HG02938 (cell line): Measurements from ENCODE around the gene MGAT5B.

ENCODE experiments used
- ATAC-seq: cut with Tn5 transposase; IDR thresholded peaks from one replicate; pipeline ENCODE4 v1.9.1; 2021; ENCODE audit warnings: mild to moderate bottlenecking, moderate library complexity; ENCODE audit not compliant: unreplicated experiment

The MGAT5B gene

DNA sequence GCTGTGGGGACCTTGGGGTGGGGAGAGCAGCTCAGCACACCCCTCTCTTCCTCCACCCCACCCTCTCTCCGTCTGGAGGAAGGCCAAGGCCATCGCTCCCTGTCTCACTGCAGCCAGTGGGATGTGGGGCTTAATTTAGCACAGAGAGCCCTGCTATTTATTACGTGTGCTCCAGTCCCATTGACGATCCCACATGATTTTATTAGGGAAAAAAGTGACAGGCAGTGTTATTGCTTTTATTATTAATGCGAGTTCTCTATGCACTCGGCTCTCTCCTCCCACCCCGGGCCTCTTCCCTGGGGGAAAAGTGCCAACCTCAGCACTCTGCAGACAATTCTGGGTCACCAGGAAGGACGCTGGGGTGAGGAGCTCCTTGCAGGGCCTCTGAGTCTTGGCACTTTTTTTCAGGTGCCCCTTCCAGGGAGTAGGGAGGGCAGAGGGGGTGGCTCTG, 57.3 kb downstream of the MGAT5B start:
- no peak for ATAC-seq

DNA sequence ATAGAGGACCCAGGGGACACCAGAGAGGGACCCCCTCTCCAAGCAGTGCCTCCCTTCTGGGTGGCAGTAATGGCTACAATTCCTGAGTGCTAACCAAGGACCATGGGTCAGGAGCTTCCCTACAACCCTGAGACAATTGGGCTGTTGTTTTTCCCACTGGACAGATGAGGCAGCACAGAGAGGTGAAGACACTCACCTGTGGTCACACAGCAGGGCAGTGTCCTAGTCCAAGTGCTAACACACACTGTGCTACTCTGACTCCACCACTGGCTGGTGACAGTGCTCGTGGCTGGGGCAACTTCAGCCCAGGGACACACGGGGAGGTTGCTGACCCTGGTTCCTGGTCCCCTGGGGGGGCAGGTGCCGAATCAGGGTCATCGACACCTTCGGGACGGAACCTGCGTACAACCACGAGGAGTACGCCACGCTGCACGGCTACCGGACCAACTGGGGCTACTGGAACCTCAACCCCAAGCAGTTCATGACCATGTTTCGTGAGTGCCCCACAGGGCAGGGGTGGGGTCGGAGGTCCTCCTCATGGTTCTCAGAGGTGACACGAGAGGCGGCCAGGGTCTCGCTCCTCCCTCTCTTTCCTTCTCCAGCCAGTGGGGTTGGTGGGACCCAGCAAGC, 58.1 kb downstream of the MGAT5B start:
- ATAC-seq: no peak

DNA sequence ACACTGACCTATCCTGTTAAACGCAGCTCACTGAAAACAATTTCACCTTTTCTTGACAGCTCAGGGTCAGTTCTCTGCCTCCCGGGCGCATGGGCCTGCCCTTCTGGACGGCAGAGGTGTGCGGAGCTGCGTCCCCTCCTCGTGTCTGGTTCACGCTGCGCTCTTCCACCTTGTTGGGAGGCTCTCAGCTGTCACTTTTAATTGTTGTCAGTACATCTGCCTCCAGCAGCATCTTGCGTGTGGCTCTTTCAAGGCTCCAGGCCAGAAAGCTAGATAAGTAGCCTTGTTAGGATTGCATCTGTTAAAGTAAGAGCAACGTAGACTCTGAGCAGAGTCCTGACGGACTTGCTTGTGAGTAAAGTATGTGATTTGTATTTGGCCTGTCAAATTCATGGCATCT, 59.4 kb downstream of the MGAT5B start:
- no peak for ATAC-seq

DNA sequence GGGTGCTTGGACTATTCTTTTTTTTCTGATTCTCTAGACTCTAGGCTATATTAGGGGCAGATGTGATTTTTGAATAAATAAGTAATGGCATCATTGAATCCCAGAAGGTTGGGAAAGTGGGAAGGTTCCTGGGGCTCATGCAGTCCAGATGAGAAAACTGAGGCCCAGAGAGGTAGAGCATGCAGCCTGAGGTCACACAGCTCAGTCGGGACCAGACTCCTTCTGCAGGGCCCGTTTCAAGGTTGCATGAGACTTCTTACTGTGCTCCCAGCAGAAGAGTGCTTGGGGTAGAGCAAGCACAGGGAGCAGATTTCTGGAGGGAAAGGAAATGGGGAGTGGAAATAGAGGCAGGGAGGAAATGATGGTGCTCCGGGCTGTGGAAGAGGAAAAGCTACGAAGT, 59.8 kb downstream of the MGAT5B start:
- ATAC-seq: no peak

DNA sequence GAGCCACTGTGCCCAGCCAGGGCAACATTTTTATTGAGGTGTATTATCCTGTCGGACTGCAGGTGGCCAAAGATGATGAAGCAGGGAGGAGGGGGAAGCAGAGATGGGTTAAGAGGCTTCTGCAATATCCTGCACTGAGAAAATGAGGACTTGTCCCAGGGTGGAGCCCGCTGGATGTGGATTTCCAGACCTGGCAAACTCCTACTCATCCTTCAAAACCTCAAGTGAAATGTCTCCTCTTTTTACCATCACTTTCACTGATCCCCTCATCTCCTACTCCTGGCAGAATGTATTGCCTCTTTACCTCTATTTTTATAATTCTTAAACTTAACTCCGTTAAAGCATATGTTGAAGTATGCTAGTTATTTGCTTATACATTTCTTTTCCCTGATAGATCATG, 60.9 kb downstream of the MGAT5B start:
- ATAC-seq: no peak

DNA sequence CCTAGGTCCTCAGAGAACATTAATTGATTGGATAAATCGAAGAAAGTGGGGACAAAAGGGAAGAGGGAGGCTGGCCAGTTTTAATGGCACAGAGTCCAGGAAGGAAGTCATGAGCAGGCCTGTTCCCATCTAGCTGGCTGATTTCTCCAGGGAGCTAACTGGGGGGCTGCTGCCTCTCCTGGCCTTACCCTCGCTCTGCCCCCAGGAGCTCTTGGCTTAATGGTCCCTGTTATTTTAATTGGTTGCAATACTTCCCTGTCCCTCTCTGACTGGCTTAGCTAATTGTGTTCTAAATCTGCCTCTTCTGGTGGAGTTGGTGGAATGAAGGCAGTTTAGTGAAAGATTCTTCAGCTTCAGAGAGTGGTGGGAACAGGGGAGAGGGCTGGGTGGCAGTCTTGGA, 61.4 kb downstream of the MGAT5B start:
- ATAC-seq: no peak

DNA sequence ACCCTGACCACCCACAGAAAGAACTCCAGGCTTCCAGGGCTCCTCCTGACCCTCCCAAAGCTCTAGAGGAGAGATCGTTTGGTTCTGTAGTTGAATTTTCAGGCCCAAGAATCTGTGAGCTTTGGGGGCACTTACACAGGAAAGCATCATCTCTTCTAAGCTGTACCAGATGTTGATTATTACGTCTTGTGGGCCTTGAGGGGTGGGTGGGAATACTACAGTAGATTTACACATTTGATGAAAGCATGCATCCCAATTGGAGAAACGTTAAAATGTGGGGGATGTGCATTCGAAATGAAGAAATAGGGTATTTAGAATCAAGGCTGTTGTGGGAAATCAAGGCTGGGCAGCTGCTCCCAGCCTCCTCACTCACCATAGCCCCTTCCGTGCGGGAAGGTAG, 61.9 kb downstream of the MGAT5B start:
- no peak for ATAC-seq

DNA sequence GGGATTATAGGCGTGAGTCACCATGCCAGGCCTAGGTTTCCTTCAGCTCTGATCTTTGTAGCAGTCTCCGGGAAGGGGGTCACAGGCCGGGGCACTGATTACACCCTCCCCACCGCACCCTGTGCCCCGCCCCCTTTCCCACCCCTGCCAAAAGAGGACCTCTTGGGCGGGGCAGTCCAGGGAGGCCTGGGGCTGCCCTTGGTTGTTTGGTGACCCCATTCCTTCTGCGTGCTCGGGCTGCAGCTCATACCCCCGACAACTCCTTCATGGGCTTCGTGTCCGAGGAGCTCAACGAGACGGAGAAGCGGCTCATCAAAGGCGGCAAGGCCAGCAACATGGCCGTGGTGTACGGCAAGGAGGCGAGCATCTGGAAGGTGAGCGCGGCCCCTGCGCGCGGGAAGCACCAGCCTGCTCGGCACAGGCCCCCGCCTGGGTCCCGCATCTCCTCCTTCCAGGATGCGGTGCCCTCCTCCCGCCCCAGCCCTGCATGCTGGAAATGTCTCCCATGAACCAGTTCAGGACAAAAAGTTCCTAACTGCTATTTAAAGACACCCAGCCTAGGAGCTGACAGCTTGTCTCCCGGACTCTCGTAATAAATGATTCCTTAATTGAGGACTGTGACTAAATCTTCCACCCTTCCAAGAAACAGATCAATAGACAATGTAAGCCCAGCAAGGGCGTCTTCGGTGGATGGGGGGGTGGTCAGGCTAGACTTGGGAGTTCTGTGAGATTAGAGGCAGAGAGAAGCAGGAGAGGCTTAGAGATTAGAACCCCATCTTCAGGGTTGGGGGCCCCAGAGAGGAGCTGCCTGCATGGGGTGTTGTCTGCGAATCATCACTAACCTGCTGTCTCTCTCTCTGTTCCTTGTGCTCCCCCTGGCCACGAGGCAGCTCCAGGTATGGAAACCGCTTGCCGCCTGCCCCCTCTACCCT, 64.5 kb downstream of the MGAT5B start:
- ATAC-seq: no peak

DNA sequence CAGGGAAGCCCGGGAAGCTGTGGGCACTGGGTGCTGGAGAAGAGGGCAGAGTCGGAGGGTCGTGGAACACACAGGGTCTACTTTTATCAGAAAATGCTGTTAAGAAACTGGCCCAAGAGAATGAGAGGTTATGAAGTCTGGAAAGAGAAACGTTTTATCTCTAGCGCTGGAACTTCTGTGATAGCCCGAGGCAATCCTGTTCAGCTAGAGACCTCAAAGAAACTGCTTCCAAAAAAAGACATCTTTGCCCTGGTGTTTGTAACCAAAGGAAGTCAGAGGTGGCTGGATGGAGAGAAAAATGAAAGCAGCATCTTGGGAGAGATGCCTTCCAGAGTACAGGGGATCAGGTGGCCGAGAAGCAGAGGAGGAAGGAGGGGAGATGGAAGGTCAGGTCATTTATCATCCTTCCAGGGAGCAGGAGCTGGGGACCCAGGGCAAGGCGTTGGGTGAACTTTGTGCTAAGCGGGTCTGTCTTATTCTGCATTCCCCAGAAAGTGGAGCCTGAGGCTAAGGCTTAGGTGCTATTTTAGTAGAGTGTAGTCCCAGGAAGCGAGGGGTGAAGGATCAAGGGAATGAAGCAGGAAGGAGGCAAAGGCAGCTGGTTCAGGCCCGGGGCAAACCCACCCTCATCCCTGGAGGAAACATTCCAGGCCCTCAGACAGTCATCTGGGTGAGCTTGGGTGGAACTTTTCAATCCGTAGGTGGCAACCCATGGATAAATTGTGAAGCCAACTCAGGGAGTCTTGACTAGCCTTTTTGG, 66.5 kb downstream of the MGAT5B start:
- ATAC-seq: no peak

DNA sequence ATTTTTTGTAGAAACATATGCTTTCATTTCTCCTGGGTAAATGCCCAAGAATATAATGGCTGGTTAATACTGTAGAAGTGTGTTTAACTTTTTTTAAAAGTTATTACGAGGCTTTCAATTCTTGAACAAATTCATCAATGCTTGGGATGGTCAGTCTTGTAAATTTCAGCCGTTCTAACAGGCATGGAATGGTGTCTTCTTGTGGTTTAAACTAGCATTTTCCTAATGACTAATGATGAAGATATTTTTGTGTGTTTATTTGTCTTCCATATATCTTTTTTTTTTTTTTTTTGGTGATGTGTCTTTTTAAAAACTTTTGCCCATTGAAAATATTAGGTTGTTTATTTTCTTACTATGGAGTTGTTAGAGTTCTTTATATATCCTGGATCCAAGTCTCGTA, 67.1 kb downstream of the MGAT5B start:
- ATAC-seq: no peak

DNA sequence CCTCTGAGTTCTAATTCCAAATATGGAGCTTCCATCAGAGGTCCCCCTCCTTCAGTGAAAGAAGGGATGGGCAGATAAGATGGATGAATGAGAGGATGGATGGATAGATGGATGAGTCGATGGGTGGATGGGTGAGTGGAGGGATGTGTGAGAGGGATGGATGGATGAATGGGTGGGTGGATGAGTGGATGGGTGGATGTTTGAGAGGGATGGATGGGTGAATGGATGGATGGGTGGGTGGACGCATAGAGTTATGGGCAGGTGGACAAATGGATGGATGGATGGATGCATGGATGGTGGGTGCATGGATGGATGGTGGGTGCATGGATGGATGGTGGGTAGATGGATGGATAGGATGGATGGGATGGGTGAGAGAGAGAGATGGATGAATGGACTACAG, 69.0 kb downstream of the MGAT5B start:
- no peak for ATAC-seq

DNA sequence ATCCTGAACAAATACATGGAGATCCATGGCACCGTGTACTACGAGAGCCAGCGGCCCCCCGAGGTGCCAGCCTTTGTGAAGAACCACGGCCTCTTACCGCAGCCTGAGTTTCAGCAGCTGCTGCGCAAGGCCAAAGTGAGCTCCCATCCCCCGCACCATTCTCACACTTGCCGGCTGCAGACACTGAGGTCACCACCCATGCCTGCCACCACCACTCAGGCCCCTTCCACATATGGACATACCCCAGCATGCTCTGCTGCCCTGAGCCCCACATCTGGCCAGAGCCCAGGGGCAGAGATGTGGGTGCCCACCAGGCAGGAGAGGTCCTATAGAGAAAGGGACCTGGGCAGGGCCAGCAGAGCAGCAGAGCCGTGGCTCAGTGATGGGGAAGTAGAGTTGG, 69.8 kb downstream of the MGAT5B start:
- ATAC-seq: no peak

DNA sequence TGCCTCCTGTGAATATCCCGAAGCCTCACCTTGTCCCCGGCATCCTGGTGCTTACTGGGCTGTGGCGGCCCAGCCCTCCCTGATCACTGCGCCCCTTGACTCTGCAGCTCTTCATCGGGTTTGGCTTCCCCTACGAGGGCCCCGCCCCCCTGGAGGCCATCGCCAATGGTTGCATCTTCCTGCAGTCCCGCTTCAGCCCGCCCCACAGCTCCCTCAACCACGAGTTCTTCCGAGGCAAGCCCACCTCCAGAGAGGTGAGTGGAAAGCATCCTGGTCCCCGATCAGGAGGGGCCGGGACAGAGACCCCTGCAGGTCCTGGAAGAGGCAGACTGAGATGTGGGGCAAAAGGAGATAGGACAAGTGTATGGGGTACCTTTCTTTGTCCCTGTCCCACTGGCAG, 72.1 kb downstream of the MGAT5B start:
- no peak for ATAC-seq

DNA sequence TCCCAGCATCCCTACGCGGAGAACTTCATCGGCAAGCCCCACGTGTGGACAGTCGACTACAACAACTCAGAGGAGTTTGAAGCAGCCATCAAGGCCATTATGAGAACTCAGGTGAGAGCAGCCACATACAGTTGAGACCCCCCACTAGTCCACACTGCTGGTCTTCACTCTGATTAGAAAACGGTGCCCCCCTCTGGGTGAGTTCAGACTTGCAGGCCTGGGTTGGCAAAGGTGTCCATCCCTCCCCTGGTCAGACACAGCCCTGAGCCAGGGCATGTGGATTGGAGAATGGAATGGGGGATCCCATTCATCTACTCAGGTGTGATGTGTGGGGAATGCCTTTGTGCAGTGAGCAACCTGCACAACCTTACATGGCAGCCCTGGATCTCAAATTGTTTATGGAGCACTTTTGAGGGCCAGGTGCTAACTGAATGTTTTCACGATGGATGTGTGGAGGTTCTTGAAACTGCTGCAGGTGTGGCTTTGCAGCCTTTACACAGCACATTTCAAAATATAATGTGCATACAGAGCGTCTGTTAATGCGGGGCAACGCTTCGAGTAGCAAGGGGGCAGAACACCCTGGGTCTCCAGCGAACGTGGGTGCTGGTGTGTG, 72.6 kb downstream of the MGAT5B start:
- ATAC-seq: no peak

DNA sequence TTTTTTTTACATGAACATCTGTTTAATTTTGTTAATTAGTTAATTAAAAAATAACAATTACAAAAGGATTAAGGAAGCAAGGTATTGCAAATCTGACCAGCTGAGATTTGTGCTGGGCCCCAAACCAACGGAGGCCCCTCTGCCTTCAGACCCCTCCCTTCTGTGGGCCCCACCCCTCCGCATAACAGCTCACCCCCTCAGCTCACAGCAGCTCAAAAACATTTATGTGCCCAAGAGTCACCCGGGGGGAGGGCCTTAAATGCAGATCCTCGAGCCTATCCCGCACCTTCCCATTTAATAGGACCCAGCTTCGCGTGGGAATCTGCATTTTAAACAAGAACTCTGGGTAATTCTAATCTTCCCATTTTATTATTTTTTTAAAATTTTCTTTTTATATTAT, 75.0 kb downstream of the MGAT5B start:
- no peak for ATAC-seq

DNA sequence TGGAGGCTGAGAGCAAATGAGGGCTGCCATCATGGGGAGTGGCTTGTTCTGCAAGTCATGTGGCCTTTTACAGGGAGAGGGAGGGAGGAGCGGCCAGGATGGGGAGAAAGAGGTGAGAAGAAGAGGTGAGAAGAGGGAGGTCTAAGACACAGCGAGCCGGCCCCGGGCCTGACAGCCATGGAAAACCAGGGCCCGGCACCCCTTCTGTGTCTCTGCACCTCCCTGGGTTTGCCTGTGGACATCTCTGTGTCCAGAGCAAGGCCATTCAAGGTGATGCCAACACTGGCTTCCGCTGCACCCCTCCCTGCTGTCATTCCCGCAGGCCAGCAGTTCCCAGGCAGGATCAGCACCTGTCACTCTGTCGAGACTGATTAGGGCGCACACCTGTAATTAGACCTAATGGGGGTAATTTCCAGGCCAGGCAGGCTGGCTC, 75.6 kb downstream of the MGAT5B start:
- ATAC-seq: no peak

DNA sequence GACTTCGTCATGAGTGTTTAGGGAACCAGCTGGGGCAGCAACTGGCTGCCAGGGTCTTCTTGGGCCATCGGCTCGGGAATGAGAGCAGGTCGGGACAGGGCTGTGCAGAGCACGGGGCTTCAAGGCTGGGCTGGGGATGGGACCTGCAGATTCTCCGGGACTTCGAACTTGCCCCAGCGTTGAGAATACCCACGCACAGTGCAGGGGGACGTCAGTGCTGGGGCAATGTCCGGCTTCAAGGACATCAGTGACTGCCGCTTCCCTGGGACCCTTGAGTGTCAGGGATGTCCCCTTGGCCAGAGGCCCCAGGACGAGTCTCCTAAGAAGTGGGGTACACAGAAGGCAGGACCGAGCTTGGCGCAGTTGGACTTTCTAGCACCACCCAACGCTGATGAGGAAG, 76.3 kb downstream of the MGAT5B start:
- no peak for ATAC-seq

DNA sequence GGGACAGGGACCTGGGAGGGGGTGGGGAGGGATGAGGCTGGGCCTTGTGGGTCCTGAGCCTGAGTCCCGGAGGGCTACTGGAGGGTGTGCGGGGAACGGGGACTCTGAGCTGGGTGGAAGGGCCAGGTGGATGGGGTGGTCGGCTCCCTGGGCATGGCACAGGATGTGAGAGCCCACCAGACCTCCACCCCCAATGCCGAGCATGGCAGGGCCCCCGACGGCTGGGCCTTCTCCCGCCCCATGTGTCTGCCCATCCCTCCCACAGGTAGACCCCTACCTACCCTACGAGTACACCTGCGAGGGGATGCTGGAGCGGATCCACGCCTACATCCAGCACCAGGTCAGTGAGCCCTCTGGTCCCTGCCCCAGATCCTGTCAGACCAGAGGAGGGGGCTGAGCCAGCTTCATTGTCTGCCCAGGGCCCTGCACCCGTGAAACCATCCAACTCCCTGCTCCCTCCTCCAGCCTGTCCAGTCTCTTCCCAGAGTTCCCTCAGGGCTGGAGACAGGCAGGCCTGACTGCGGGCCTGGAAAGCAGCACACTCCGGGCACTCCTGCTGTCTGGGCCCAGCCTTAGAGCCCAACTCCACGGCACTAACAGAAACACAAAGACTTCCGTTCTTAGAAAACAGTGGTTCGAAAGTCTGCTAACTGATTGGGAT, 78.0 kb downstream of the MGAT5B start:
- ATAC-seq: no peak

DNA sequence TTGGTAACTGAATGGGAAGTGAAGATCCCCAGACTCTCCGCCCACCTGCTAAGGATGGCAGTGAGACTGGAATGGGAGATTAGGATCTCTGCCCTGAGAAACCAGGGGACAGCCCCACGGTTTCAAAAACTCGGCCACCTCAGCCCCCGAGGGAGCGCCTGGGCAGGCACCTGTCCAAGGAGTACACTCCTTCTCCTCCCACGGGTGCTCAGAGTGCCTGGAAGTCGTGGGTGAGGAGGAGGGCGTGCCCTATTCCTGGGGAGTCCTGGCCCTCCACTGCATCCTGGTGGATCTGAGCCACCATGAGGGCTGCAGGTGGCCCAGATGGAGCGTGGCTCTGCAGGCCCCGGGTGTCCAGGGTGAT, 78.5 kb downstream of the MGAT5B start:
- no peak for ATAC-seq

DNA sequence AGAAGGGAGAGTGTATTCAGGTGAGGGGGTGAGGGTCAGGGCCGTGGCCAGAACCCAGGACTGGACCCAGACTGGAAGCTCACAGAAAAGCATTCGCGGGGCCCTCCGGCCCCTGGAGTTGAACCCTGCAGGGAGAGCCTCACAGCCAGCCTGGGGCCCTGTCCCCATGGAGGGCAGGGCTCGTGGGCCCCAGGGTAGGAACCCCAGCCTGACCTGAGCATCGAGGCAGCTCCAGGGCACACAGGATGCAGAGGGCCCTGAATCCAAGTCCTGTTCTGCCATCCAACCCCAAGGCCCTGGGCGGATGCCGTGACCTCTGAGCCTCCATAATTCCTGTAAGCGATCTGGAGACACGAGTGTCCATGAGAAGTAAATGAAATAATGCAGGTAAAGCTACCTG, 79.1 kb downstream of the MGAT5B start:
- no peak for ATAC-seq

DNA sequence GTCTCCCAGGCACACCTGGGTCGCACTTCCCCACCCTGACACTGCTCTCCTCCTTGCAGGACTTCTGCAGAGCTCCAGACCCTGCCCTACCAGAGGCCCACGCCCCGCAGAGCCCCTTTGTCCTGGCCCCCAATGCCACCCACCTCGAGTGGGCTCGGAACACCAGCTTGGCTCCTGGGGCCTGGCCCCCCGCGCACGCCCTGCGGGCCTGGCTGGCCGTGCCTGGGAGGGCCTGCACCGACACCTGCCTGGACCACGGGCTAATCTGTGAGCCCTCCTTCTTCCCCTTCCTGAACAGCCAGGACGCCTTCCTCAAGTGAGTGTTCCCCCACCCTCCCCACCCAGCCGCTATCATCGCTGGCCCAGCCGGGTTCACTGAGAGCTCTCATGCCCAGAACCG, 79.6 kb downstream of the MGAT5B start:
- ATAC-seq: no peak
